Caco-2 (cell line): Measurements from ENCODE around the gene TRMT10A. TPM values are rescaled to one million over a fixed set of nuclear protein-coding genes. Genes with fewer than 3 reads are reported as not detected.

Experiments used
- BruUV-seq: library from RNA; stranded (reverse); fragments of 400-500 nt; replicated peaks from 2 replicates; lab custom pipeline; 2021; lab: Mats Ljungman, UMichigan
- CTCF ChIA-PET: fragments of 300-600 bp; sonication (Branson Sonifier 250); formaldehyde crosslinking; loops from one replicate; lab custom pipeline; 2022; ENCODE audit warnings: antibody characterized with exemption; lab: Charles Lee
- POLR2A ChIA-PET: fragments of 300-600 bp; sonication (Branson Sonifier 250); formaldehyde crosslinking; loops from one replicate; lab custom pipeline; 2022; ENCODE audit warnings: antibody characterized with exemption; lab: Charles Lee
- DNase-seq, 2 experiments: peaks; one replicate each; pipeline versions ENCODE4 v3.0.0 to v3.0.0-alpha.2; 2020 to 2022
- H3K27me3 ChIP-seq: replicated peaks from 2 replicates; pipeline ENCODE4 v1.6.0; 2011; ENCODE audit warnings: low read length; ENCODE audit not compliant: control insufficient read depth, insufficient read depth
- H3K36me3 ChIP-seq: 2 replicates; pipeline ENCODE4 v1.5.1; 2011; ENCODE audit warnings: low read length; ENCODE audit not compliant: control insufficient read depth, insufficient read depth
- H3K4me1 ChIP-seq: fragments of 250-450 bp; sonication (Bioruptor Pico); 2 replicates; pipeline ENCODE4 v1.5.1; 2020; ENCODE audit warnings: mild to moderate bottlenecking
- H3K4me3 ChIP-seq: 2 replicates; pipeline ENCODE4 v1.5.1; 2011; ENCODE audit warnings: low read depth, mild to moderate bottlenecking, control low read depth, low read length
- H3K9me3 ChIP-seq: fragments of 250-450 bp; sonication (Bioruptor Pico); 2 replicates; pipeline ENCODE4 v1.5.1; 2020; ENCODE audit warnings: mild to moderate bottlenecking, moderate library complexity
- H3K27ac Mint-ChIP-seq: one replicate; pipeline ENCODE4 v1.8.0; 2022; ENCODE audit warnings: mixed read lengths; ENCODE audit not compliant: unreplicated experiment
- H3K27me3 Mint-ChIP-seq: one replicate; pipeline ENCODE4 v1.8.0; 2022; ENCODE audit warnings: mixed read lengths; ENCODE audit not compliant: insufficient read depth, unreplicated experiment
- H3K36me3 Mint-ChIP-seq: one replicate; pipeline ENCODE4 v1.8.0; 2022; ENCODE audit warnings: mild to moderate bottlenecking, mixed read lengths; ENCODE audit not compliant: insufficient read depth, unreplicated experiment
- H3K4me1 Mint-ChIP-seq: one replicate; pipeline ENCODE4 v1.8.0; 2022; ENCODE audit warnings: low read depth, mixed read lengths; ENCODE audit not compliant: unreplicated experiment
- H3K4me3 Mint-ChIP-seq: one replicate; pipeline ENCODE4 v1.8.0; 2022; ENCODE audit warnings: mild to moderate bottlenecking, moderate library complexity, mixed read lengths; ENCODE audit not compliant: unreplicated experiment
- H3K9me3 Mint-ChIP-seq: one replicate; pipeline ENCODE4 v1.8.0; 2022; ENCODE audit warnings: mixed read lengths; ENCODE audit not compliant: unreplicated experiment
- CTCF ChIP-seq, 2 experiments: fragments of 200-600 bp in 1 of 2; IDR thresholded peaks; 1 replicate in 1 of 2; 2 replicates in 1 of 2; pipeline versions ENCODE4 v1.5.1 to v1.8.0; 2011 to 2022; ENCODE audit warnings: antibody characterized with exemption in 1 of 2, control low read depth in 1 of 2, inconsistent platforms in 1 of 2, low read depth in 1 of 2, low read length in 1 of 2, mild to moderate bottlenecking in 1 of 2, moderate library complexity in 1 of 2; ENCODE audit not compliant: insufficient read depth in 1 of 2, severe bottlenecking in 1 of 2, unreplicated experiment in 1 of 2
- intact Hi-C: fragments of 100-400 bp; cut with micrococcal nuclease; formaldehyde crosslinking; loops from one replicate; pipeline ENCODE4 v1.10.0; 2022; ENCODE audit not compliant: unreplicated experiment
- total RNA-seq: library from RNA; stranded (reverse); gene quantifications from 2 replicates; pipeline ENCODE4 v1.2.3, GENCODE V29; 2022

Gene TRMT10A
- total RNA-seq, 1 experiment from 2014 or later: 5.1 TPM

GRCh38 chr4:99504804-99505502 is 58.9 kb downstream of the TRMT10A start:
- Histone ChIP-seq H3K4me1 (no peaks in the 10 kb centered on the region), H3K27me3 (no peaks in the 10 kb centered on the region), H3K4me3 (no peak overlapping the region), H3K36me3 (no peaks in the 10 kb centered on the region), H3K9me3 (no peaks in the 10 kb centered on the region)
- H3K27ac Mint-ChIP-seq: no peak overlapping the region
- peaks cover 12% of the 10 kb centered on the region for H3K27me3 Mint-ChIP-seq
- intact Hi-C loops: no loop called here
- ChIA-PET POLR2A (no interaction called here), CTCF (no interaction called here)
- no TSS peak for BruUV-seq
- H3K4me3 Mint-ChIP-seq: no peak overlapping the region
- no peaks in the 10 kb centered on the region for H3K9me3 Mint-ChIP-seq
- TF ChIP-seq CTCF (IDR thresholded peaks at IDR 0.05; ENCODE audit: insufficient read depth in 1 of 2, low read depth in 1 of 2, low read length in 1 of 2, severe bottlenecking in 1 of 2, unreplicated experiment in 1 of 2): no peak
- H3K4me1 Mint-ChIP-seq: no peaks in the 10 kb centered on the region
- DNase-seq: no peak
- H3K36me3 Mint-ChIP-seq: no peaks in the 10 kb centered on the region

Other genes starting within 250 kb of the TRMT10A start
- 0.30 TPM in 1 of 2 replicates, not detected in the other for gene ADH1B, start 242.6 kb downstream of the TRMT10A start, total RNA-seq
- gene ADH1C, start 211.3 kb downstream of the TRMT10A start, total RNA-seq: 0.23 and 0.63 TPM in 2 replicates
- not detected in 2 replicates for gene ADH7, start 128.7 kb downstream of the TRMT10A start, total RNA-seq
- not detected in 2 replicates for gene C4orf17, start 53.0 kb downstream of the TRMT10A start, total RNA-seq
- 0.77 and 2.1 TPM in 2 replicates for gene MTTP, start 10.8 kb upstream of the TRMT10A start, total RNA-seq
- gene C4orf54, start 93.8 kb upstream of the TRMT10A start, total RNA-seq: not detected in 2 replicates